ENCODE measurements around the gene PRKN.

DNA sequence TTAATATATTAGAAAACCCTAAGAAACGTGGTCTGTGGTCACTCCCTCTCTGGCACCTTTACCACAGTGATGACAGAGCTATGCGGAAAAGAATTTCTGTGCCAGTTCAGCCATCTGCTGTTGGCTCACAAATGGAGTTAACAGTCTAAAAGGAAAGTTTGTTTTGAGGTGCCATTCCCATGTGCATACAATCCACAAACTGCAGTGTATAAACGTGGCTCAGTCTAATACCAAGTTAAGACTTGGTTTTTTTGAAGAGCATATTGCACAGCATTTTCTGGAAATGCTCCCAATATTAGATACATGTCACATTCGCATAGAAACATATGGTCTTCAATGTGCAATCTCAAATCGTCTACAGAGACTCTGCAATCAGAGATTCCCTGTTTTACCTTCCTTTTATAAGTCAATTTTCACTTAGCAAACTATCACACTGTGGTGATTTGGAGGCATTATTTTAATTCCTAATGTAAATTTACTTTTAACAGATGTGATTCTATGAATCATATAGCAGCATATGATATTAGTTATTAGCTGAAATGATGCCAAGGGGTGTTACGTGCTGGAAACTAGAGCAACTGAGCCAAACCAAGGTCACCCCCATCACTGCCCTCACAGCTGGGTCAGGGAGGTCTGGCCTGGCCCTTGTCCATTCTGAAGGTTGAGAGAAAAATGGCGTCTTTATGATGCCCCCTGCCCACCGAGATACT is 383.5 kb downstream of the PRKN start:
- TF ChIP-seq YY1 (tag by site-specific recombination; IDR thresholded peaks at IDR 0.05) (no peak), ZNF274 (IDR thresholded peaks at IDR 0.05; ENCODE audit: low read length) (no peak), ZNF274 (tag by site-specific recombination; IDR thresholded peaks at IDR 0.05; ENCODE audit: borderline replicate concordance) (no peak), ZNF248 (tag by site-specific recombination; IDR thresholded peaks at IDR 0.05) (no peak), ZBTB6 (tag by site-specific recombination; IDR thresholded peaks at IDR 0.05) (no peak), ZNF707 (tag by site-specific recombination; IDR thresholded peaks at IDR 0.05) (no peak), ZNF701 (tag by site-specific recombination; IDR thresholded peaks at IDR 0.05) (no peak)
- TF ChIP-seq, protein P1, sequence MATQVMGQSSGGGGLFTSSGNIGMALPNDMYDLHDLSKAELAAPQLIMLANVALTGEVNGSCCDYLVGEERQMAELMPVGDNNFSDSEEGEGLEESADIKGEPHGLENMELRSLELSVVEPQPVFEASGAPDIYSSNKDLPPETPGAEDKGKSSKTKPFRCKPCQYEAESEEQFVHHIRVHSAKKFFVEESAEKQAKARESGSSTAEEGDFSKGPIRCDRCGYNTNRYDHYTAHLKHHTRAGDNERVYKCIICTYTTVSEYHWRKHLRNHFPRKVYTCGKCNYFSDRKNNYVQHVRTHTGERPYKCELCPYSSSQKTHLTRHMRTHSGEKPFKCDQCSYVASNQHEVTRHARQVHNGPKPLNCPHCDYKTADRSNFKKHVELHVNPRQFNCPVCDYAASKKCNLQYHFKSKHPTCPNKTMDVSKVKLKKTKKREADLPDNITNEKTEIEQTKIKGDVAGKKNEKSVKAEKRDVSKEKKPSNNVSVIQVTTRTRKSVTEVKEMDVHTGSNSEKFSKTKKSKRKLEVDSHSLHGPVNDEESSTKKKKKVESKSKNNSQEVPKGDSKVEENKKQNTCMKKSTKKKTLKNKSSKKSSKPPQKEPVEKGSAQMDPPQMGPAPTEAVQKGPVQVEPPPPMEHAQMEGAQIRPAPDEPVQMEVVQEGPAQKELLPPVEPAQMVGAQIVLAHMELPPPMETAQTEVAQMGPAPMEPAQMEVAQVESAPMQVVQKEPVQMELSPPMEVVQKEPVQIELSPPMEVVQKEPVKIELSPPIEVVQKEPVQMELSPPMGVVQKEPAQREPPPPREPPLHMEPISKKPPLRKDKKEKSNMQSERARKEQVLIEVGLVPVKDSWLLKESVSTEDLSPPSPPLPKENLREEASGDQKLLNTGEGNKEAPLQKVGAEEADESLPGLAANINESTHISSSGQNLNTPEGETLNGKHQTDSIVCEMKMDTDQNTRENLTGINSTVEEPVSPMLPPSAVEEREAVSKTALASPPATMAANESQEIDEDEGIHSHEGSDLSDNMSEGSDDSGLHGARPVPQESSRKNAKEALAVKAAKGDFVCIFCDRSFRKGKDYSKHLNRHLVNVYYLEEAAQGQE (tag by site-specific recombination; IDR thresholded peaks at IDR 0.05), result no peak
- TF ChIP-seq, protein P2, sequence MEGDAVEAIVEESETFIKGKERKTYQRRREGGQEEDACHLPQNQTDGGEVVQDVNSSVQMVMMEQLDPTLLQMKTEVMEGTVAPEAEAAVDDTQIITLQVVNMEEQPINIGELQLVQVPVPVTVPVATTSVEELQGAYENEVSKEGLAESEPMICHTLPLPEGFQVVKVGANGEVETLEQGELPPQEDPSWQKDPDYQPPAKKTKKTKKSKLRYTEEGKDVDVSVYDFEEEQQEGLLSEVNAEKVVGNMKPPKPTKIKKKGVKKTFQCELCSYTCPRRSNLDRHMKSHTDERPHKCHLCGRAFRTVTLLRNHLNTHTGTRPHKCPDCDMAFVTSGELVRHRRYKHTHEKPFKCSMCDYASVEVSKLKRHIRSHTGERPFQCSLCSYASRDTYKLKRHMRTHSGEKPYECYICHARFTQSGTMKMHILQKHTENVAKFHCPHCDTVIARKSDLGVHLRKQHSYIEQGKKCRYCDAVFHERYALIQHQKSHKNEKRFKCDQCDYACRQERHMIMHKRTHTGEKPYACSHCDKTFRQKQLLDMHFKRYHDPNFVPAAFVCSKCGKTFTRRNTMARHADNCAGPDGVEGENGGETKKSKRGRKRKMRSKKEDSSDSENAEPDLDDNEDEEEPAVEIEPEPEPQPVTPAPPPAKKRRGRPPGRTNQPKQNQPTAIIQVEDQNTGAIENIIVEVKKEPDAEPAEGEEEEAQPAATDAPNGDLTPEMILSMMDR (tag by site-specific recombination; IDR thresholded peaks at IDR 0.05), result no peak
